ENCODE measurements around the gene LRRC25.

- no peak for TF ChIP-seq POLR2A (IDR thresholded peaks at IDR 0.05; ENCODE audit: extremely low read depth, insufficient read length)
- TF ChIP-seq CTCF (IDR thresholded peaks at IDR 0.05; ENCODE audit: low read depth, low read length): no peak
These were observed 35.7 kb upstream of the LRRC25 start for GRCh38 chr19:18433015-18433691.
